H7 (cell line): ENCODE results near the gene CCDC9B. TPM values are rescaled to one million over a fixed set of nuclear protein-coding genes. Genes with fewer than 3 reads are reported as not detected.
A peak's percentile ranks its signal among the peaks of the same experiment; 100 is the strongest.

Source experiments
- DNase-seq: peaks from one replicate; pipeline ENCODE4 v3.0.0; 2012
- H3K27me3 ChIP-seq: 2 replicates; pipeline ENCODE4 v1.6.0; 2011; ENCODE audit warnings: mild to moderate bottlenecking, low read length; ENCODE audit not compliant: control insufficient read depth, insufficient read depth
- H3K36me3 ChIP-seq: replicated peaks from 2 replicates; pipeline ENCODE4 v1.5.1; 2011; ENCODE audit warnings: low read length; ENCODE audit not compliant: control insufficient read depth, insufficient read depth
- H3K4me3 ChIP-seq: 2 replicates; pipeline ENCODE4 v1.5.1; 2011; ENCODE audit warnings: low read depth, mild to moderate bottlenecking, control low read depth, low read length, moderate library complexity; ENCODE audit not compliant: insufficient read depth
- total RNA-seq: library from RNA; depleted of rRNA; stranded (reverse); fragments of >200 nt; shearing (Covaris generic); gene quantifications from 2 replicates; pipeline ENCODE4 v1.2.3, GENCODE V29; 2014

Gene CCDC9B
- total RNA-seq, 1 experiment from 2014 or later: 0.03 TPM

DNA sequence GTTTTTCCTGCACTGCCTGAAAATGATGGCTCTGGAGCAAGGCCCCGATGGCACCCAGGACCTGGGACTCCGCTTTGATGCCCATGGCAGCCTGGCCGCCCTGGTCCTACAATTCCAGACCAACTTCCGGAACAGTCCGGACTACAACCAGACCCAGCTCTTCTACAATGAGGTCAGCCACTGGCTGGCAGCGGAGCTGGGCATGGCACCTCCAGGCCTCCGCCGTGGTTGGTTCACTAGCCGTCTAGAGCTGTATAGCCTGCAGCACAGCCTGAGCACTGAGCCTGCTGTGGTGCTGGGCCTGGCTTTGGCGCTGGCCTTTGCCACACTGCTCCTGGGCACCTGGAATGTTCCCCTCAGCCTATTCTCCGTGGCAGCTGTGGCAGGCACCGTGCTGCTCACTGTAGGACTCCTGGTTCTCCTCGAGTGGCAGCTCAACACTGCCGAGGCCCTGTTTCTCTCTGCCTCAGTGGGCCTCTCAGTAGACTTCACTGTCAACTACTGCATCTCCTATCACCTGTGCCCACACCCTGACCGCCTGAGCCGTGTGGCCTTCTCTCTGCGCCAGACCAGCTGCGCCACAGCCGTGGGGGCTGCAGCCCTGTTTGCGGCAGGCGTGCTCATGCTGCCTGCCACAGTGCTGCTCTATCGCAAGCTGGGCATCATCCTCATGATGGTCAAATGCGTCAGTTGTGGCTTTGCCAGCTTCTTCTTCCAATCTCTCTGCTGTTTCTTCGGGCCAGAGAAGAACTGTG is 28.2 kb upstream of the CCDC9B start:
- Histone ChIP-seq H3K27me3 (peaks cover 17% of the 10 kb centered on the region), H3K4me3 (no peak overlapping the region), H3K36me3 (no peaks in the 10 kb centered on the region)
- no peak for DNase-seq

DNA sequence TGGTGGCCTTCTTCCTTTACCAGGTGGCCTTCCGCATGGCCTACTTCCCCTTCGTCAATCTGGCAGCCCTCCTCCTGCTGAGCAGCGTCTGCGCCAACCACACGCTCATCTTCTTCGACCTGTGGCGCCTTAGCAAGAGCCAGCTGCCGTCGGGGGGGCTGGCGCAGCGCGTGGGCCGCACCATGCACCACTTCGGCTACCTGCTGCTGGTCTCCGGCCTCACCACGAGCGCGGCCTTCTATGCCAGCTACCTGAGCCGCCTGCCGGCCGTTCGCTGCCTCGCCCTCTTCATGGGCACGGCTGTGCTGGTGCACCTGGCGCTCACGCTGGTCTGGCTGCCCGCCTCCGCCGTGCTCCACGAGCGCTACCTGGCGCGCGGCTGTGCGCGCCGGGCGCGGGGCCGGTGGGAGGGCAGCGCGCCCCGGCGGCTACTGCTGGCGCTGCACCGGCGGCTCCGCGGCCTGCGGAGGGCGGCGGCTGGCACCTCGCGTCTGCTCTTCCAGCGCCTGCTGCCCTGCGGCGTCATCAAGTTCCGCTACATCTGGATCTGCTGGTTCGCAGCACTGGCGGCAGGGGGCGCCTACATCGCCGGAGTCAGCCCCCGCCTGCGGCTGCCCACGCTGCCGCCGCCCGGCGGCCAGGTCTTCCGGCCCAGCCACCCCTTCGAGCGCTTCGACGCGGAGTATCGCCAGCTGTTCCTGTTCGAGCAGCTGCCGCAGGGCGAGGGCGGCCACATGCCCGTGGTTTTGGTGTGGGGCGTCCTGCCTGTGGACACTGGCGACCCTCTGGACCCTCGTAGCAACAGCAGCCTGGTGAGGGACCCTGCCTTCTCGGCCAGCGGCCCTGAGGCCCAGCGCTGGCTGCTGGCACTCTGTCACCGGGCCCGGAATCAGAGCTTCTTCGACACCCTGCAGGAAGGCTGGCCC is 27.2 kb upstream of the CCDC9B start:
- H3K27me3 ChIP-seq: peaks cover 17% of the 10 kb centered on the region
- peak overlapping the region; percentile 29 for H3K4me3 ChIP-seq
- peak; percentile 98 for DNase-seq
- no peaks in the 10 kb centered on the region for H3K36me3 ChIP-seq

DNA sequence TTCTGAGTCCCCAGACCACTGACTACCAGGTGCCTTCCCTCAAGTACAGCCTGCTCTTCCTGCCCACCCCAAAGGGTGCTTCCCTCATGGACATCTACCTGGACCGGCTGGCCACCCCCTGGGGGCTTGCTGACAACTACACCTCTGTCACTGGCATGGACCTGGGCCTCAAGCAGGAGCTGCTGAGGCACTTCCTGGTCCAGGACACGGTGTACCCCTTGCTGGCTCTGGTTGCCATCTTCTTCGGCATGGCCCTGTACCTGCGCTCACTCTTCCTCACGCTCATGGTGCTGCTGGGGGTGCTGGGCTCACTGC is 26.6 kb upstream of the CCDC9B start:
- Histone ChIP-seq H3K4me3 (no peak overlapping the region; the same call in 1 of the 2 replicates), H3K36me3 (no peaks in the 10 kb centered on the region), H3K27me3 (peaks cover 17% of the 10 kb centered on the region)
- DNase-seq: no peak

DNA sequence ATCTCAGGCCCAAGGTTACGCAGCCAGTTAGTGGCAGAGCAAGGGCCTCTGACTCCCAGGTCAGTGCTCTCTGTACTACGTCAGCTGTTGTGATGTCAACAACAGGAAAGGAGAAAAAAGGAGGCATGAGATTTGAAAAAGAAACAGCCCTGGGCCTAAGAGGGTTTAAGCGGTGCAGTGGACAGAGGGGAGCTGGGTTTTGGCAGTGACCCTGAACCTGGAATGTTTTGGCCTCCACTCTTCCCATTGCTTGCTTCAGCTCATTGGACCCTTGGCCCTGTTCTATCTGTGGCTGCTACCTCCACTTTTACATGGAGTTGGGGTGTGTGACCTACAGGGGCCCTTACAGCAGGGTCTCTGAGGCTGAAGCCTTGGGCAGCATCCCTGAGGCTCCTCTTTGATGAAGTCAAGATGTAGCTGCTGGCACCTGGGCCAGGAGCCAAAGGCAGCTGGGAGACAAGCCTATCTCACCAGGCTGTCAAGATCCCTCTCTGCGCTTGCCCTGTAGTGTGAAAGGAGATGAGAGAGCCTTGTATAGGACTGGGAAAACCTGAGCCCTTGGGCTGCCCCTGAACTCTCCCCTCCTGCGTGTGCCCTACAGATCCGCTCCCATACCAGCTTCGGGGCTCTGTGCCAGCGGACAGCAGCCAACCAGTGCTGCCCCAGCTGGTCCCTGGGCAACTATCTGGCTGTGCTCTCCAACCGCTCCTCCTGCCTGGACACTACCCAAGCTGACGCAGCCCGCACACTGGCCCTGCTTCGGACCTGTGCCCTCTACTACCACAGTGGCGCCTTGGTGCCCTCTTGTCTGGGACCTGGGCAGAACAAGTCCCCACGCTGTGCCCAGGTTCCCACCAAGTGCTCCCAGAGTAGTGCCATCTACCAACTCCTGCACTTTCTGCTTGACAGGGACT is 26.0 kb upstream of the CCDC9B start:
- H3K36me3 ChIP-seq: no peaks in the 10 kb centered on the region
- H3K4me3 ChIP-seq: no peak overlapping the region
- H3K27me3 ChIP-seq: peaks cover 17% of the 10 kb centered on the region
- DNase-seq: no peak

DNA sequence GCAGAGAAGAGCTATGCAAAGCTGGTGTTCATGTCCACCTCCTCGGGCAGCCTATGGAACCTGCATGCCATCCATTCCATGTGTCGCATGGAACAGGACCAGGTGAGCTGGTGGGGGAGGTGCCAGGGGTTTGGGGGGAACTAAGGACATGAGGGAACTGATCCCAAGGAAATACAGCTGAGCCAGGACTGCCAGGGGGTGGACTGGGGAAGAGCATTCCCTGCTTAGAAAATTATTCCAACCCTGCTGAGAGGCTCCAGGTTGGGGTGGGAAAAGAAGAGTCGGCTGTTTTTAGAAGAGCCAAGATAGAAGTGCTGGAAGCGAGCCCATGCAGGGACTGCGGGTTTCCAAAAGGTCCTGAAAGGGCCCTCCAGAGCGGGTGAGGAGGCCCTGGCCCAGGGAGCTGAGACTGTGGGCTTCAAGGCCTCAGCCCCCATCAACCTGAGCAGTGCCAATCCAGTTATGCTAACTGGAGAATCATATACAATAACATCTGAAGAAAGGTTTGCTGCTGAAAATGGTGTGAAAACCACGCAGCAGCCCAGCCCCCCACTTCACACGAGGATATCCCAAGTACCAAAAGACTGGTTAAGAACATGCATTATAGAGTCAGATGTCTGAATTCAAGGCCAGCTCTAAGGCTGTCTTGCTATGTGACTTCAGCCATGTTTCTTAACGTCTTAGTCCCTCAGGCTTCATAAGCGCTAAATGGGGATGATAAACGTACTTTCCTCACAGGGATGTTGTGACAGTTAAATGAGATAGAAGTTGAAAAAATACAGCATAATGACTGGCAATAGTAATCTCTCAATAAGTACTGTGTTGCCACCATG is 25.1 kb upstream of the CCDC9B start:
- DNase-seq: no peak

DNA sequence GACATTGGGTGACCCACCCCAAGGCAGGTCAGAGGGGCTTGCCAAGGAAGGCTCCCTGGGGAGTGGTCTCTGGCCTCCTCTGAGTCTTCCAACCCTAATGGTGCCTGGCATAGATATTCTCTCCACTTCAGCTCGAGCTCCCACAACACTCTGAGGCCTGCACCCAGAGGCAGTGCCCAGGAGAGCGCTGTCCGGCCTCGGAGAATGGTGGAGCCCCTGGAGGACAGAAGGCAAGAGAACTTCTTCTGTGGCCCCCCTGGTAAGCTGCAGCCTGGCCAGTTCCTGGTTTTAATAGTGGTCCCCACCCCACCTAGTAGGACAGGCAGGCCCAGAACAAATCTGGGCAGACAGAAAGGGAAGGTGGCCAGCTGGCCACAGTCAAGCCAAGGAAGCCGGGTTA is 24.3 kb upstream of the CCDC9B start:
- H3K36me3 ChIP-seq: no peaks in the 10 kb centered on the region
- H3K27me3 ChIP-seq: peaks cover 19% of the 10 kb centered on the region
- DNase-seq: no peak
- no peak overlapping the region for H3K4me3 ChIP-seq

More for the DNA sequence above, 25.1 kb upstream of the CCDC9B start:
- Histone ChIP-seq H3K4me3 (no peak overlapping the region), H3K27me3 (peaks cover 17% of the 10 kb centered on the region), H3K36me3 (no peaks in the 10 kb centered on the region)

DNA sequence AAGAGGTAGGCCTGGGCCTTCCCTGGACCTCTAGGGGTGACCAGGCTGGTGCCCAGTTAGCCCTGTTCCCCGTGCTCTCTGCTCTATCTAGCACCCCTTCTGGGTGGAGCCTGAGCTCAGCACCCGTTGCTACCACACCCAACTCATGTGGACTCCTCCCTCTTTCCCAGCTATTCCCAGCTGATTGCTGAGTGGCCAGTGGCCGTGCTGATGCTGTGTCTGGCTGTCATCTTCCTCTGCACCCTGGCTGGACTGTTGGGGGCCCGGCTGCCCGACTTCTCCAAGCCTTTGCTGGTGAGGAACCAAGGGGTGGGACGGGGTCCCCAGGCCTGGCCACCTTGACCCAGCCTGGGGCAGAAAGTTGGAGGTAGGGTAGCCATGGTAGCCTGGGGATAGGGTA is 23.5 kb upstream of the CCDC9B start:
- Histone ChIP-seq H3K36me3 (no peaks in the 10 kb centered on the region), H3K27me3 (peaks cover 22% of the 10 kb centered on the region), H3K4me3 (no peak overlapping the region)
- DNase-seq: no peak

DNA sequence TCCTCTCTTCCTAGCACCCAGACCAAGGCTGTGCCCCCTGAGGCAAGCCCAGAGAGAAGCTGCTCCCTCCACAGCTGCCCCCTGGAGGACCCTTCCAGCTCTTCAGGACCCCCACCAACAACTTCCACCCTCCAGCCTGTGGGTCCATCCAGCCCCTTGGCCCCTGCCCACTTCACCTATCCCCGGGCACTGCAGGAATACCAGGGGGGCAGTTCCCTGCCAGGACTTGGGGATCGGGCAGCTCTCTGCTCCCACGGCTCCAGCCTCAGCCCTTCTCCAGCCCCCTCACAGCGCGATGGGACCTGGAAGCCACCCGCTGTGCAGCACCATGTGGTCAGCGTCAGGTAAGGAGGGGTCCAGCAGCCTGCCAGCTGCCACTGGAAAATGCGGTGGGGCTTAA is 22.9 kb upstream of the CCDC9B start:
- no peak for DNase-seq
- Histone ChIP-seq H3K4me3 (no peak overlapping the region), H3K27me3 (peaks cover 24% of the 10 kb centered on the region), H3K36me3 (no peaks in the 10 kb centered on the region)

DNA sequence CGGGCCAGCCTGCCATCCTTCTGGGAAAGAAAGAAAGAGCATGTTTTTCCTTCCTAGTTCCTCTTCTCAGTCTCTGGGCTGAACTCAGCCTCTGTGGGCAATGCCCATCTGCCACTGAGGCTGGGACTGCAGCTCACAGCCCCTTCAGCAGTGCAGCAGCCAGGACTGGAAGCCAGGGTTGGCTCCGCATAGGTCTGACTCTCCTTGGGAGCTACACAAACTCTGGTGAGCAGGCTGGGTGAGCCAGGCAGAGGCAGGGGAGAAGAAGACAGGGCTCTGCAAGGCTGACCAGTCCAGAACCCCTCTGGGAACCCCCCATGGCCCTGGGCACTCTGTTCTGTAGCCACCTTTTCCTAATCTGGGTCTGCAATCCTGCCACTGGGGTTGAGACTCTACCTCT is 20.9 kb upstream of the CCDC9B start:
- DNase-seq: no peak
- peaks cover 19% of the 10 kb centered on the region for H3K27me3 ChIP-seq
- H3K36me3 ChIP-seq: no peaks in the 10 kb centered on the region
- no peak overlapping the region for H3K4me3 ChIP-seq

DNA sequence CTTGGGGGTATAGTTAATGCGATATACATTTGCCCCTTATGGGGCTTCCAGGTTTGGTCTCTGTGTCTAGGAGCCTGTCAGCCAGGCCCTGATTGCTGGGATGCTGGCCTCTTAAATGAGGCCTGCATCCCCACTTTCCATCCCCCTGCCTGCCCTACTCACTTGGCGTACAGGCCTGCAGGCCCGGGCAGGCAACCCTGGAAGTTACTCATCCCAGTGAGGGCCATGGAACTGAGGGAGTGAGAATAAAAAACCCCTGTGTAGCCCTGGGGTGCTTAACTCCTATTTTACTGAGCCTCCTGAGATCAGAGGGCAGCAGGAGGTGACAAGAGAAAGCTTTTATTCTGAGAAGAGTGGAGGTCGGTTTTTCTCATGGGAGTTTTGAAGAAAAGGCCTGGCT is 19.3 kb upstream of the CCDC9B start:
- Histone ChIP-seq H3K36me3 (no peaks in the 10 kb centered on the region), H3K4me3 (no peak overlapping the region), H3K27me3 (peaks cover 21% of the 10 kb centered on the region)
- DNase-seq: no peak

DNA sequence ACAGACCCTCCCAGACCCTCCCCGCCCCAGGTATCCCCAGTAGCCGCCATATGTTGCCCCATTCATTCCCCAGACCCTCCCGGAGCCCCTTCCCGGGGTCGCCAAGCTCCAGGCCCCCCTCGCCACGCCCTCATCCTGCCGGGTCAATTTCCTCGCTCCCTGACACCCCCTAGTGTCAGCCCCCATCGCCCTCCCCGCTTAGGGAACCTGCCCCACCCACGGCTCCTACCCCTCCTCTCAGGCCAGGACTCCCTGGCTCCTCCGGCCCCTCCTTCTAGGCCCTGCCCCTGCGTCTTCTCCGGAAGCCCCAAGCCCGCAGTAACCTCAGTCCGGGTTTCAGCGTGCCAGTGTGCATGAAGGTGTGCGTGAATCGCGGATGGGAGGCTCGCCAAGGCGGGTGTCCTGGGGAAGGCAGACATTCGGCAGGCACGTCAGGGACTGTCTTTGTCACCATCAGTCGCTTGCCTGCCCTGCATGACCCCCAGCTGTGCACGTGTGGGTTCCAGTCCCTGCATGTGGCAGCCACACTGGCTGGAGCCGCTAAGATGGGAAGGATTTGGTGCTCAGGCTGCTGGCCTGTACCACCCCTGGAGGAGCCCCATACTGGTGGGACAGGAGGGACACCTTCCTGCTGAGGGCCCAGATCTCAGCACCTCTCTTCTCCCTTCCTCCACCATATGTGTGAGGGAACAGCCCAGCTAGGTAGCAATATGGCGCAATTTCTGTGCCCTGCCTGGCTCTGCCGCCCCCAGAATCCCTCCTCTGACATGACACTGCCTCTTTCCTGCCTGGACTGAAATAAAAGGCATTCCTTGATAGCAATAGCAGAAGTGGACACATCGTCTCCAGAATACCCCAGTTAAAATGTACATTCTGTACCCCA is 18.0 kb upstream of the CCDC9B start:
- Histone ChIP-seq H3K36me3 (no peaks in the 10 kb centered on the region), H3K27me3 (peaks cover 21% of the 10 kb centered on the region), H3K4me3 (peak overlapping the region; percentile 47)
- peak; percentile 87 for DNase-seq

DNA sequence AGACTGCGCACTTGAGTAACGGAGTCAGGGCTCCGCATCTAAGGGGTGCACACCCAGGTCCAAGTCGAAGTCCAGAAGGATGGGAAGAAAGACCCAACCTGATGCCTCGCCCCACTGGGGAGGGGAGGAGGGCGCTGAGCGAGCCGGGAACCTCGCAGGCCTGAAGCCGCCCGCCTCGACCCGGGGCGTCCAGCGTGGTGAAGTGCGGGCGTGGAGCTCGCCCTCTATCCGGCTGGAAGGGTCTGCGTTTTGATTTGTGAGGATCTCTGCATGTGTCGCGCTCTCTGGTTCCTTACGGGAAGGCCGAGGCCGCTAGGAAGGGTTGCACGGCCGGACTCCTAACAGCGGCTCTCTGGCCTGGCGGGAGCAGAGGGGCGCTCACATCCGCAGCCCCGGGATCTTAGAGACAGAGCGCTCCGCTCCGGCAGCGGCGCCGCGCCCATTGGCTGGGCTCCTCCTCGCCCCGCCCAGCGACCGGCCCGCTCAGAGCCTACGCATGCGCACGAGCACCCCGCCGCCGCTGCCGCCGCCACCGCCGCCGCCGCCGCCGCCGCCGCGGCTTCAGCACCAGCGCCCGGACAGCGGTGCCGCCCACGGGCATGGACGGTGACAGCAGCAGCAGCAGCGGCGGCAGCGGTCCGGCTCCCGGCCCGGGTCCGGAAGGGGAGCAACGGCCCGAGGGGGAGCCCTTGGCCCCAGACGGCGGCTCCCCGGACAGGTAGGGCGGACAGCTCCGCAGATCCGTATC is 17.2 kb upstream of the CCDC9B start, which contains the start of gene DISP2:
TSS of gene DISP2 (plus strand) at position 497 of the 748 bp plus-strand sequence. CDS start at position 600, 103 bp downstream.
- peak within 1 kb of the TSS; percentile 56 for H3K4me3 ChIP-seq
- H3K27me3 ChIP-seq: peaks cover 21% of the 10 kb centered on the region
- H3K36me3 ChIP-seq: no peaks in the 10 kb centered on the region
- peak; percentile 100 for DNase-seq
